ENCODE results near the gene TPGS2. TPM values are rescaled to one million over a fixed set of nuclear protein-coding genes. Genes with fewer than 3 reads are reported as not detected.

Gene TPGS2
- total RNA-seq, 1 donor from 2014 or later = 77.1 TPM

DNA sequence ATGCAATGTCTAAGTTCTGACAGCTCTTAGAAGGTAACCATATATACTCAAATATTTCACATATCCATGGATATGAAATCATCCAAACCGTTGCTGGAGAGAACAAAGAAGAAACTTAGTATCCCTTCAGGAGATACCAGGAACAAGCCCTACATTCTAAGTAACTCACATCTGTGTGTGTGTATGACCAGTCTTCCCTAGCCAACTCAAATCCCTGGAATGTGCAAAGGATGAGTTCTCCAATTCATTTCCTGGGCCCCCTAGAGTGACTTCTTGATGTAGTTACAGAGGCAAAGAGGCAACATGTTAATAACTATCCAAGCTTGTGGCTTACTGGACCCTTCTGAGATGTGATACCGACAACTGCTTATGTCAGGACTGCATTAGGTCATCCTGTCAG, 20.1 kb downstream of the TPGS2 start:
- no peak overlapping the region for H3K4me3 ChIP-seq (ENCODE audit: low read depth, low read length)
- no peaks in the 10 kb centered on the region for H3K27me3 ChIP-seq (ENCODE audit: control insufficient read depth, insufficient read depth, low read length)
- FAIRE-seq (no peak), DNase-seq (ENCODE audit: low read depth) (no peak)
- no peak for TF ChIP-seq CTCF (IDR thresholded peaks at IDR 0.05; ENCODE audit: insufficient read depth, low read length, severe bottlenecking)
- peaks cover 19% of the 10 kb centered on the region for H3K36me3 ChIP-seq (ENCODE audit: control insufficient read depth, insufficient read depth, low read length)

GRCh38 chr18:36805105-36805504, 23.7 kb downstream of the TPGS2 start:
- FAIRE-seq (no peak), DNase-seq (ENCODE audit: low read depth) (no peak)
- peaks cover 22% of the 10 kb centered on the region for H3K36me3 ChIP-seq (ENCODE audit: control insufficient read depth, insufficient read depth, low read length)
- no peak overlapping the region for H3K4me3 ChIP-seq (ENCODE audit: low read depth, low read length)
- no peak for TF ChIP-seq CTCF (IDR thresholded peaks at IDR 0.05; ENCODE audit: insufficient read depth, low read length, severe bottlenecking)
- H3K27me3 ChIP-seq (ENCODE audit: control insufficient read depth, insufficient read depth, low read length) = no peaks in the 10 kb centered on the region

DNA sequence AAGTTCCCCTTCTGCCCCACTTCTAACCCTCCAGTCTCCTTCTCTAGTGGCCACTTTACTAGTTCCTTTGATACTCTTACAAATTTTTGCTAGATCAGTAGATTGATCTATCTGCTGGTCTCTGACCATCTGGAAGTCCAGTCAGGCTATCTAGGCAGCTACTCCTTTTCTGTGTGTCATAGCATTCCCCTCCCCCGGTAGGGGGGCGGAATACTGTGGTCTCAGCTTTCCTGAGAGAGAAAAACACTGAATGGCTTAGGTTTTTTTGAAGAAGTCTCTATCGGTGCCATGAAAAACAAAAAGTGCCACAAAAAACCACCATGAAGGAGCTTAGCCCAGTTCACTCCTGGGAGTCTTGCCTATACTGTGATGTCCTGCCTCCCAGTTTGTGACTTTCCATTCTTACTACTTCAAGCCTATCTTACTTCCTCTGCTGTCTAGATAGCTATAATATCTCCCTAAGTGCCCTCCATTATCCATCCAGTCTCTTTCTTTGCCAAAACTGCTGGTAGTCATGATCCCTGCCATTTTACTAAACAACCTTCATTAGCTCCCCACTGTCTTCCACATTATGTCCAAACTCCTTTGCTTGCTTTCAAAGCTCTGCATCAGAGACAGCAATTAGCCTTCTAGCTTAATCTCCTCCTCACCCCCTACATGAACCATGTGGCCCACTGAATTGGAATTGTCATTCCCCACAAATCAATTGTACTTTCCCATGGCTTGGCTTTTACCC, 29.9 kb downstream of the TPGS2 start:
- Histone ChIP-seq H3K27me3 (ENCODE audit: control insufficient read depth, insufficient read depth, low read length) (no peaks in the 10 kb centered on the region), H3K4me3 (ENCODE audit: low read depth, low read length) (no peak overlapping the region), H3K36me3 (ENCODE audit: control insufficient read depth, insufficient read depth, low read length) (peaks cover 15% of the 10 kb centered on the region)
- DNase-seq (ENCODE audit: low read depth) = no peak
- FAIRE-seq = no peak
- TF ChIP-seq CTCF (IDR thresholded peaks at IDR 0.05; ENCODE audit: insufficient read depth, low read length, severe bottlenecking) = no peak

DNA sequence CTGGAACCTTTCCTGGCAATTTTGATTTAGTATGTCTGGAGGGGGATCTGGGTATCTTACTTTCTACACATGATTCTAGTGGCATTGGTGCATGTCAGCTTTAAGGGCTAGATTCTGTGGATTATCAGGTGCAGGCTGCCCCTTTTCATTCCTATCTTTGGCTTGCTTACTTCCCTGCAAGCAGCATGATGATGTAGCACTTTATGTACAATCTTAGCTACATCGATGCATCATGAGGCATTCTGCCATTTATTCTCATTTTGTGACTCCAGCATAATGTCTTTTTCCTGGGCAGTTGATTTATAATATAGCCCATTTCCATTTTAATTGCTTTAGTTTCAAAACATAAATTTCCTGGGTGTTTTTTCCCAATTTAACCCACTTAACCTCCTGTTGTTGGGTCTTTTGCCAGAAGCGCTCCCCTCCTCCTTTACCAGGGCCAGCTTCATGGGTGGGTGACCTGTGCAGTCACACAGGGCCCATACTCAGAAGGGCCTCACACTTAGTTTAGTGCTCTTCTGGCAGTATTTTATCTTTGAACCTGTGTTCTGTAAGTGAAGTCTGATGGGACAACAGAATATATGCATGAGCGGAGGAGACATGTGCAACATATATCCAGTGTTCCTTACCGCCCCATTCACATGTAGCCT, 36.0 kb downstream of the TPGS2 start:
- Histone ChIP-seq H3K4me3 (ENCODE audit: low read depth, low read length) (no peak overlapping the region), H3K27me3 (ENCODE audit: control insufficient read depth, insufficient read depth, low read length) (no peaks in the 10 kb centered on the region), H3K36me3 (ENCODE audit: control insufficient read depth, insufficient read depth, low read length) (peaks cover 7% of the 10 kb centered on the region)
- no peak for TF ChIP-seq CTCF (IDR thresholded peaks at IDR 0.05; ENCODE audit: insufficient read depth, low read length, severe bottlenecking)
- no peak for FAIRE-seq
- no peak for DNase-seq (ENCODE audit: low read depth)

DNA sequence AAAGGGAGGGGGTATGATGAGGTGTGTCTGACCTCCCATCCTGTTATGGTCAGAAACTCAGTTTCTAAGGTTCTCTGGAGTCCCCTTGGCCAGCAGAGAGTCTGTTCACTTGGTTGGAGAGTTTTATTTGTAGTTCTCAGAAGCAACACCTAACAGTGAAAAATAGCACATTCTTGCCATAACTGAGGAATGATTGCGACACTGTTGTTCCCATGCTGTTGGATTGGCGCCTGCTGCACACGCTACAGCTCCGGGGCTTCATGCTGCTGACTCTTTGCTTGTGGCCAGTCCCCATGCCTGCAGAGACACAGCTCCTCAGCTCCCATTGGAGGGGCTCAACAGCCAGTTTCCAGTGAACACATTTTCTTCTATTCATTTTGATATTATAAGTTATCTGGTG, 42.1 kb downstream of the TPGS2 start:
- Histone ChIP-seq H3K36me3 (ENCODE audit: control insufficient read depth, insufficient read depth, low read length) (no peaks in the 10 kb centered on the region), H3K27me3 (ENCODE audit: control insufficient read depth, insufficient read depth, low read length) (no peaks in the 10 kb centered on the region), H3K4me3 (ENCODE audit: low read depth, low read length) (no peak overlapping the region)
- TF ChIP-seq CTCF (IDR thresholded peaks at IDR 0.05; ENCODE audit: insufficient read depth, low read length, severe bottlenecking) = no peak
- peak; percentile 50 for DNase-seq (ENCODE audit: low read depth)
- FAIRE-seq = peak; percentile 66
